HG03060 (cell line): ENCODE measurements around the gene FCN3.
"Not testable (repeated sequence)": the region's sequence is repeated elsewhere in the genome, so short reads cannot be mapped to it uniquely, and the experiment has no call there.

Experiments used
- ATAC-seq: cut with Tn5 transposase; IDR thresholded peaks from one replicate; pipeline ENCODE4 v1.9.1; 2021; ENCODE audit warnings: low read depth, moderate number of reproducible peaks; ENCODE audit not compliant: unreplicated experiment

The FCN3 gene

GRCh38 chr1:27374362-27375086, at the start of gene FCN3:
Gene FCN3 (minus strand): TSS chr1:27374824. CDS start chr1:27374818, 6 bp downstream.
- no peak for ATAC-seq

DNA sequence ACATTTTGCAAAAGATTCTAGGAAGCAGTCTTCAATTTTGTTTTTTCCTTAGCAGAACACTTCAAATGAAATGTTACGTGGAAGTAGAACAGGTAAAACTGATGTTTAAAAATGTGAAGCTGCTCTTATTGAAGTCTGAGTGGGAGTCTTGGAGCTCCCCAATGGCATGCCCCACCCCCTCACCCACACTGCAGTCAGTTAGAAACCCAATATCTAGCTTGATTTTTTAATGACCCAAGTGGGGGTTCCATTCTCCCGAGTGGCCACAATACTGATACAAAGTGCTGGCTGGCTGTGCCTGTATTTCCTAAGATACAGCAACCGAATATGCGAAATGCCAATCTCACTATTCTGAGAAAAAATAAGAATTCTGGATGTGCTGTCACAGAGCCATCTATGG, 49.1 kb upstream of the FCN3 start:
- no peak for ATAC-seq

GRCh38 chr1:27418326-27419185, 43.9 kb upstream of the FCN3 start:
- ATAC-seq = no peak

GRCh38 chr1:27417713-27418112, 43.1 kb upstream of the FCN3 start:
- ATAC-seq = no peak

GRCh38 chr1:27416387-27417111, 41.9 kb upstream of the FCN3 start:
- no peak for ATAC-seq

DNA sequence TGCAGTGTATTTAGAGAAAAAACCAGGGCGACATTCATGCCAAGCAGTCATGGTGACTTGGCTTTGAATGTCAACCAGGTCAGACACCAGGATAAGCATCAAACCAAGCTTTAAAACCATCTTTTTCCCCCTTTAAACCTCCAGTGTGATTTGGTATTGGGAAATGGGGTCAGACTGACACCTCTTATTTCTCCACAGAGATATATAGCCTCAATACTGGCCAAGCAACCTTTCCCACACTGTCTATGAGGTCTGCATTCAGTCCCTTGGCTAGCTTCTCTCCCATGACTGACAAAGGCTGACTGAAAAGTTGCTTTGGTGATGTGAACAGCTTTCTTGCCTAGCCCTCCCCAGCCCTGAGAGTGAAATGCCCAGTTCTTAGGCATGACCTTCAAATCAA, 39.5 kb upstream of the FCN3 start:
- no peak for ATAC-seq

DNA sequence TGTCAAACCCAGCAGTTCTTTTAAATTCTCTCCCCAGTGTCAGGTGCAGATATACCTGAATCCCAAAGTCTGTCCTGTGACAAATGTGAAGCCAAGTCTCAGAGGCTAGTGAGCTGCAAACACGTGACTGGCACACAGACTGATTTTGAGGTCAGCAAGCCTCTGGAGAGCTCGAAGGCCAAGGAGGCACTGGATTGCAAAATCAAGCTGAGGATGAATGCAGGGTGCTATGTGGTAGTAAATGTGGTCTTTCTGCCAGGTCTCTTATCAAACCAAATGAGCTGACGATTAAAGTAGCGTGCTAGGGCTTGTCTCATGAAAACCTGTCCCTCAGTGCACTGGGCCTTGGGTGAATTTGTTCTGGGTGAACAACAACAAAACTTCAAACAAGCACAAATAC, 38.4 kb upstream of the FCN3 start:
- ATAC-seq = no peak

- ATAC-seq = no peak
Observed at GRCh38 chr1:27412502-27412901, 37.9 kb upstream of the FCN3 start.

DNA sequence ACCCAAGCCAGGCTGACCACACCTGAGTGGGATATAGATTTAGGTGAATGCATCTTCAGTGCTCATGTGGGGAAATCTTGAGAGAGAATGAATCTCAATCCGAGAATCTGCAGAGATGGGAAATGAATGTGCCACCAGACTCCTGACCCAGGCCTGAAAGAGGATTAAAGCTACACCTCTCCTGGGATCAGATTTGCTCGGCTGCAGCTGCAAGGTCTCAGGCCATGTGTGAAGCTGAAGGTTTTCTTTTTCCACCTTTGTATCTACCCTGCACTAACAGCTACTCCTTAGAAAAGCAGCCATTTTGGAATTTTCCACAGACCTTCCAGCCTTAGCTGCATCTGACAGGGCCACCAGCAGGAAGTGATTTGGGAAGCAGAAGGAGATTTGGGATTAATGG, 36.1 kb upstream of the FCN3 start:
- no peak for ATAC-seq

GRCh38 chr1:27409669-27410068, 35.0 kb upstream of the FCN3 start:
- ATAC-seq = no peak

- no peak for ATAC-seq
Observed at GRCh38 chr1:27408151-27408550, 33.5 kb upstream of the FCN3 start.

DNA sequence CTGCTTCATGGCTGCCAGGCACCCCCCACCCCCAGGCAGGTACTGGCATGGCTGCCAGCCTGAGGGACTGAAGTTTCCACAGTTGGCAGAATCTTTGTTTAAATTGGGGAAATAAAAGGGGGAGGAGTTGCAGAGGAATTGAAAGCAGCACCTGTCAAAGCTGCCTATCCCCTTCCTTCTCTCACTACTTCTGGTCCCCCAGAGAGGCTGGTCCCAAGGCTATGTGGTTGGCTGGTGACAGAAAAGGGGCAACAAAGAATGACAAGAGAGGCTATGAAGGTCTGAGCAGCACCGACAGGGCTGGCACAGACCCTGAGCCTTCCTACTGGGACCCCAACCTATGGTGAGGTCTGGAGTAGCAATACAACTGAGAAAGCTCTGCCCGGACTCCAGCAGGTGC, 32.2 kb upstream of the FCN3 start:
- ATAC-seq = not testable (repeated sequence)

GRCh38 chr1:27406362-27406680, 31.7 kb upstream of the FCN3 start:
- no peak for ATAC-seq

- not testable (repeated sequence) for ATAC-seq
Observed at GRCh38 chr1:27405598-27406361, 31.2 kb upstream of the FCN3 start.

DNA sequence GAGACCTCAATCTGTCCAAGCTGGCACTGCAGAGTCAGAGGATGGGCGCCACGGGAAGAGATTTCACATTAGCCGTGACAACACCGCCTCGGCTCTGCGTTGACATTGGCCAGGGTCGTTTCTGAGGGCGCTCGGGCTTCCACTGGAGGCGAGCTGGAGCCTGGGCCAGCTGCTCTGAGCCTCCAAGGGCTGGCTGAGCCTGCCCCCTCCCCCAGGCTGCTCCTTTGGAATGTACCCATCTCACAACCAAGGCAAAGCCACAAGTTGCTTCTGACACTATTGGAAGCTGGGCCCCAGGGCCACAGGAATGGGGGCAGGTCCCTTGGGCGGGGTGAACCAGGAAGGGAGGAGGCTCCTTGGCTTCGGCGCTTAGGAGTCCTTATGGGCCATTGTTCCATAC, 30.4 kb upstream of the FCN3 start:
- no peak for ATAC-seq

- no peak for ATAC-seq
Observed at GRCh38 chr1:27403931-27404330, 29.3 kb upstream of the FCN3 start.

DNA sequence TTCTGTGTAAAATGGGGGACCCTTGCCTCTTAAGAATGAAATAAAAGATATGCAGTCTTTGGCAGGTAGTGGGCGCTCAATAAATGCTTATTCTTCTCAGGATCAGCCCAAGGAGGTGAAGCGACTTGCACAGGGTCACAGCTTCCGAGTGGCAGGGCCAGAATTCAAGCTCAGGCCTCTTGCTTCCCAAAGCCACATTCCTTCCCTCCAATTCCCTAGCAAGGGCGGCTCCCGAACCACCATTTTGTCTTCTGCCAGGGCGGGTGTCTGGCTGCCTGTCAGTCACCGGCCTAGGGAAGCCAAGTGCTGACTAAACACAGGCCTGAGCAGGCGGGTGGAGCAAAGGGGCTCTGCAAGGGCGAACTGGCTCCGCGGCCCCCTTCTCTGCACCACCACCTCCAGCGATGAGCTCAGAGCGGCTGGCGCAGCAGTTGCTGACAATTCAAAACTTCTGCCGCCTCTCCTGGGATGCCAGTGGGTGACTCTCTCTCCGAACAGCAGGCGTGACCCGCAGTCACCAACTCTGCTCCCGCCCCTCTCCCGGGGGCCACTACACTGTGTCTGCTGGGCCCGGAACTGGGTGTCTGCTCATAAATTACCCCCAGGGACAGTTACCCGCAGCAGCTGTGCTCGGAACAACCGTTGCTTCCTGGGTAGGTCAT, 28.6 kb upstream of the FCN3 start:
- no peak for ATAC-seq

DNA sequence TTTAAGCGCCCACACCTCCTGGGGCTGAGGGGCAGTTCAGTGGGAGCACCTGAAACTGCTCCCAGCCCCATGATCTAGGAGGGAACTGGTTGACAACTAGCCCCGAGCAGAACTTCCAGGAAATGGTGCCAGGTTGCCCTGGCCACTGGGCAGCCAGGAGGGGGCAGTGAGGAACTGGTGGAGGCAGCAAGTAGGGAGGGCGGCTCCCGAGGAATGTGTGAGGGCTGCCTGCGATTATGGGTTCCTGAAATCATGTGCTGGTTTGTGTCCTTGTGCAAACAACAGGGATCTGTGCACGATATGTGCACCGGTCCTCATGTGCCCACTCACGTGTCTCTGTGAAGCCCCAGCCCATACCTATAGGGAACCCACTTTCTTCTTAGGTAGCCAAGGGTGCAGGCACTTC, 27.7 kb upstream of the FCN3 start:
- ATAC-seq = no peak

GRCh38 chr1:27400963-27401341, 26.3 kb upstream of the FCN3 start:
- no peak for ATAC-seq
